HG02840 (cell line): ENCODE measurements around the gene EDN3.

Experiments used
- ATAC-seq: cut with Tn5 transposase; IDR thresholded peaks from one replicate; pipeline ENCODE4 v1.9.1; 2021; ENCODE audit warnings: mild to moderate bottlenecking, moderate library complexity, moderate number of reproducible peaks; ENCODE audit not compliant: unreplicated experiment, low FRiP score

Gene EDN3

DNA sequence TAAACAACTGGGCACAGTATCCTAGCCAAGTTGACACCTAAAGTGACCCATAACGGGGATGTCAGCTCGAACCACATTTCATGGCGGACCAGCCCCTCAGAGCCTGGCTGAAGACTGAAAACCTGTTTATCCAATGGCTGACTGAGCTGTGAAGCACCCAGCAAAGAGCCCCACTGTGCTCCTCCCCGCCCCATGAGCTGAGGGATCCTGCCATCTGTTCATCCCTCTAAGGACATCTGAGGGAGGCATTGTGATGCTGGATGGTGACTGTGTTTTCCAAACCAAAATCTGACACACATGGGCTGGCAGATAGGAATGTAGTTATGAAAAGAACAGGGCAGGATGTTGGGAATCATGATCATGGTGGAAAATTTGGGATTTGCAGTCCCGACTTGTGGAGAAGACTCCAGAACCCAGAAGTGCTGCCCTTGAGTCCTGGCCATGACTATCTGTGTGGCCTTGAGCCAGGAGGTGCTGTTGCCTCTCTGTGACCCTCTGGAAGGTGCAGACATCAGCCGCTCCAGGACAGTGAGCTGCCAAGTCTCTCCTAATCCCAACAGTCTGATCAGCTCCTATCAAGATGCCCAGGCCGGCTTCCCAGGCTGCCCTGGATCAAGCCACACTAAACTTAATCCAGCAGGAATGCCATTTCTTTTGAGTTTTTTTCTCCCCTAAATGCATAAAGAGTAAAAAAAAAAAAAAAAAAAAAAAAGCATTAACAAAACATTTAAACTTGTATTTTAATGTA, 5.7 kb downstream of the EDN3 start:
- ATAC-seq = no peak

DNA sequence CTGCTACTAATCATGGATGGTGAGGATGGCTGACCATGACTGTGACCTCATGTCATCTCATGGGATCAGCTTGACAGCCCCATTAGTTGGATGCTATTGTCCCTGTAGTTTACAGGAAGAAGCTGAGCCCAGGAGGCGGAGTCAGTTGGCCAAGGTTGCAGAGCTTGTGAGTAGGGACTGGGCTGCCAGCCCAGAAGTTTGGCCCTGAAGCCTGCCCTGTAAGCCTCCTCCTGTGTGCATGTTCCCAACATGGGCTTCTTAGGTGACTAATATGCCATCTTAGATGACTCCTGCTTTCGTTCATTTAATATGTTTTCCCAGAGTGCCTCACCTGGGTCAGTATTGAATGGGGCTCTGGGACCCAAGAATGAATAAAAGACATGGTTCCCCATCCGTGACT, 6.9 kb downstream of the EDN3 start:
- ATAC-seq = no peak

DNA sequence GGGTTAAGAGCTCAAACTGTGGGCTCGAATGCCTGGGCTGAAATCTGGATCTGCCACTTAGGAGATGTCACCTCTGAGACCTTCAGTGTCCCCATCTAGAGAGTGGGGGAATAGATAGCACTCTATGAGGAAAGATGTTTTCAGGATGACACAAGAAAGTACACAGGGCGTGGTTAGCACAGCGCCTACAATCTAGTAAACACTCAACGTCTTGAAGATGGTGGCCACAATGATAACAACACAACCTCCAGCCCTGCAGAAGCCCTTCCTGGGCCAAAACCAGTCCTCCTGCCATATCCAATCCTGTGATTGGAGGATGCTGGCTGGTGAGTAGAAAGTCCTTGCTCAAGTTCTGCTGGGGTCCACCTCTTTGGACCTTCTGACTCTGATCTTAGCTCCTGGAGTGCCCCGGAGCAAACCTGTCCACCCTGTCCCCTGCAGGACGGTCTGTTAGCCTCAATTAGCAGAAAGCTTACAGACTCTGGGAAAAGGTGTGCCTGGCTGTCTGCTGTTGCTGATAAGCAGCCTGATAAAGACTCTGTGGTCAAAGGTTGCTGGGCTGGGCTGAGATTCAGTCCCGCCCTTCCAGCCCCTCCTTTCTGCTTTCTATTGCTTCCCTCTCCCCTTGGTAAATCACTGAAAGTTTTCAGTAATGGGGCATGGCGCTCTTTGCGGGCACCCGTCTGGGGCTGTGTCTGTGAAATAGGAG, 8.2 kb downstream of the EDN3 start:
- ATAC-seq = no peak

DNA sequence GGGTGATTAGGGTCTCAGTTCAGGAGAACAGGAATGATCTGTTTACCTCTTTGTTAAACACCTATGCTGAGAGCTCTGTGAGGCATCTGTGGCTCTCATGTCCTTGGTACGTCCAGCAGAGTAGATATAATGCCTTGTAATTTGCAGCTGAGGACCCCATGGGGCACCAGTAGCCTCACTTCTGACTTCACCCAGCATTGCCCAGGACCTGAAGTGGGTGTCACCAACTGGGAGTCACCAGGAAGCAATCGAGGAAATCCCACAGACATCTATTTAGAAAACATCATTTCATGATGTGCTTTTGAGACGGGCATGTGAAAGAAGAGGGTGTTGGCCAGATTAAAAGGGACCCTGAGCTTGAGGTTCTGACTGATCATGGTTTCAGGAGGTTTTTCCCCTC, 8.8 kb downstream of the EDN3 start:
- ATAC-seq = no peak

DNA sequence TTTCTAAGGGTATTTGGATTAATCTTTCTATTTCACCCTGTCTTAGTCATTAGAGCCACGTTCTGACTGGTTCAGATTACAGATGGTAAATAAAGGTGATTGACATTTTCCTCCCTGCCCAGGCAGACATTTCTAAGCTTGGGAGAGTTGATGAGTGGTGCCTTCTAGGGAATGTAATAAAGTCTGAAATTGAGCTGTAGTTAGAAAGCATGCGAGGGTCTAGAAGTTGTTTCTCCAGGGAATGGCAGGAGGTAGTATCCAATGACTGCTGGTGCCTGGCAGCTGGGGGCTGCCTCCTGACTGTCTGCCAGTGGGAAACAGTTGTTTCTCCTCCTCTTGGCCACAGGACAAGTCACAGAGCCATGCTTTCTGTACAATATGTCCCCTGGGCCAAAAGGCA, 14.6 kb downstream of the EDN3 start:
- ATAC-seq = no peak

DNA sequence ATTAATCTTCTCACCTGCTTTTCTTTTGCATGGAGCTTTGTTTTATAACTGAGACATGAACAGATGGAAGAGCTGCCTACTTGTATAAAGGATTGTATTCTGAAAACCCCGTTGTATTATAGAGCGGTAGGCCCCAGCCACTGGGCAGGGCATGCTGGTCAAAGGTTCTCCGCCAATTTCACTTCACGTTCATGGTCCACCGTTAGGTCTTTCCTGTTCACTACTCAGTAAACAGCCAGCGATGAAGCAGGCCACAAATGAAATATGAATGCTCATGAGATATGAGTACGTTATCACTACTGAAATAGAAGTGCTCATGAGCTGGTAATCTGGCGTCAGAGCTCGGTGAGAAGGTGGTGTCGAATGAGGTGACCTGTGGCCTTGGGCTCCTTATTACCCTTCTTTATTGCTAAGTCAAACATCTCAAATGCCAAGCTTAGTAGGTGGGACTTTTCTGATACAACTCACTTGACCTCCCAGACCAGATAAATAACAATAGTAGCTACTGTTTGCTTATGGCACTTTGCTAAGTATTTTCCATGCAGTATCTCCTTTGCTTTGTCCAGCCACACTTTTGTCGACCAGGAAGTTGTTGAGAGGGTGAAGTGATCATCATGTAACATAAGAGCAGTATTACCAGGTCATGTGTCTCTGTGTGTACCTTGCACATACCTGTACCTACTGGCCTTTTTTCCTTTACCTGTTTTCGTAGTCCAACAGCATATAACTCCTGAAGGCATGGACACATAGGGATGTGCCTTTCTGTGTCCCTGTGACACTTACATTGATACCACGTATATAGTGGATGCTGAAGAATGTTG, 16.7 kb downstream of the EDN3 start:
- ATAC-seq = no peak

DNA sequence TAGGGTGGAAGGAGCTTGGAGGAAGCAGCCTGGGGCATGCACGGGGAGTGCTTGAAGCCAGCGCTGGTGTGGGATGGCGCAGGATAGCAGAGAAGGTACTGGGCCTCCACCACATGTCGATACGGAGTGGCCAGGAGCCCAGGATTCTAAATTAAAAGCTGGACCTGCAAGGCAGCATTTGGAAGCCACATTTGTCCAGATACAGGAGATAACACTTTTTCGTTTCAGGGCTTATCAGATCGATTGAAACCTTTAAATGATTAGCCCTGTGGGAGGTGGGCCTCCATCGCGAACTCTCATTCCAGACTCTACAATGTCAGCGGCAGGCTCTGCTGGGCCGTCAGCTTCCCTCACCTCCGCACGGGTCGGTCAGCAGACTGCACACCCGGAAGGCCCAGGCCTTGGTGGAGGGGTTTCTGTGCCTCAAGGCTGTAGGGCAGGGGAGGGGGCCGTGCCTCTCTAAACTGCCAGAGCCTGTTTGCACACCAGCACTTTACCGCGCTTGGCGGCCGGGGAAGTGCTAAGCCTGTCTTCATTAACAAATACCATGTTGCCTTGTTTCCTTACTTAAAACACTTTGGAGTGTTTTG, 17.9 kb downstream of the EDN3 start:
- no peak for ATAC-seq

DNA sequence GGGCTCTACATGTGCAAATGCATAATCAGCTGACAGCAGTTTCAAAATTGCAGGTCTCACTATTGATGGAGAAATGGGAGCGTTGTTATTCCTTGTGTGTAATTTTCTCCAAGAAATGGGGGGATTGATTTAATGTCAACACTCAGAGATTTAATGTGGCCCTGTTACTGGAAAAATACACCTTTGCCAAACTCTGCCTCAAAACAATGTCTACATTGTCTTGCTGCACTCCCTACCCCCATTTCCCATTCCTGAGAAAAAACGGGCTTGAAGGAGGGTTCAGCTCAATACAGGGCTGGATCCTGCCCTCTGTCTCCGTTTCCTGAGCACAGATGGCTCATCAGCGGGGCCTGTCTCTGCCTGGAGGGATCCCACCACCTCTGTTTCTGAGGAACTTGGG, 18.4 kb downstream of the EDN3 start:
- ATAC-seq = no peak

DNA sequence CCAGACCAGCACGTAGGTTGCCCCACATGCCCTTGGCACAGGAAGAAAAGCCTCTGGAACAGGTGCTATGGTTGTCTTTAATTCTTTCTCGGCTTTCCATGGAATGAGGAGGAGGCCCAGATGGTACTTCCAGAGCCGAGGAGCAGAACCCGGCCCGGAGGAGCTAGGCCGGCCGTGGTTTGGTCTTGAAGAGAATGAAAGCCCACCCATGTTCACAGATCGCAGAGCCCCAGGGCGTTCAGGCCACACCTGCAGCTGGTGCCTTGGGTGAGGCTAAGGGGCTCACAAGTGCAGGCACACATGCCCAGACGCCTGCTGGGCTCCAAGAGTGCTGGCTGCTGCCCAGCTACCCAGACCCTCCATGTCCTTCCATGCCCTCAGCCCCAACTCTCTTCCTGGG, 20.0 kb downstream of the EDN3 start:
- ATAC-seq = no peak

DNA sequence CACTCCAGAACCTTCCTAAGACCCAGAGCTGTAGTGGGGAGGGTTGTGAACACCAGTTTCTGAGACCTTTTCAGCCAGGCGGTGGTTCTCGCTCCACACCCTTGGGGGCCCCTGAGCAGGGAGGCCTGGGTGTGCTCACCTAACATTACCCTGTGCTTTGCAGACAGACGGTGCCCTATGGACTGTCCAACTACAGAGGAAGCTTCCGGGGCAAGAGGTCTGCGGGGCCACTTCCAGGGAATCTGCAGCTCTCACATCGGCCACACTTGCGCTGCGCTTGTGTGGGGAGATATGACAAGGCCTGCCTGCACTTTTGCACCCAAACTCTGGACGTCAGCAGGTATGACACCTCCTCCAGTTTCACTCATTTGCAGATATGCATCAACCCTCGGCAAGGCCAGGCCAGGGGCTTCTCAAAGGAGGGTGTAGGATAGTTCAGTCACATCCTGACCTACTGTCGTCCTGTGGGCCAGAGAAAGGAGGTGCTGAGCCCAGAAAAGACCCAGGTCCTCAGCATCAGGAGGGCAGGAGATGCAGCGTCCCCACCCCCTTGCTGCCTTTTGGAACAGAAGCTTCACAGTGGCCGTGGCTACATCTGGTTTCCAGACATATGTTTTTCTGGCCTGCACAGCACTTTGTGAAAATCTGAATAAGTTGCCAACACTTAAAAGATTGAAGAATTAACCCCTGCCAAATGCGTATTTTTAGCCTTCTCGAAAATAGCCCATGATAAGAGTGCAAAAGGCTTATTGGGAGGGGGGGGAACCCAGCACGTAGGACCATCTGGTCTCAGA, 20.6 kb downstream of the EDN3 start:
- no peak for ATAC-seq

DNA sequence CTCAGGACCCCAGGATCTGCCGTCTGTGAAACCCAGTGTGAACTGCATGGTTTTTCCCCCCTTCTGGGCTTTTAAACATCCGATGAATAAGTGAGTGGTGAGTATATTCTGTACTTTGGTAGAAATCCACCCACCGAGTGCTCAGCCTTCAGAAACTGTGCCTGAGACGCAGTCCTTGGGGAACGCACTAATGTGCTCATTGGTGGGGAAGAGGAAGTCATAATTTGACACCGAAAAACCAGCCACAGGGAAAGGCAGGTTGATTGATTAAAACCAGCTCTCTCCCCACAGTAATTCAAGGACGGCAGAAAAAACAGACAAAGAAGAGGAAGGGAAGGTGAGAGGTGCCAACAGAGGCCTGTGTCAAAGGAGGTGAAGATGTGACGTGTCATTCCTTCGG, 21.7 kb downstream of the EDN3 start:
- ATAC-seq = no peak

DNA sequence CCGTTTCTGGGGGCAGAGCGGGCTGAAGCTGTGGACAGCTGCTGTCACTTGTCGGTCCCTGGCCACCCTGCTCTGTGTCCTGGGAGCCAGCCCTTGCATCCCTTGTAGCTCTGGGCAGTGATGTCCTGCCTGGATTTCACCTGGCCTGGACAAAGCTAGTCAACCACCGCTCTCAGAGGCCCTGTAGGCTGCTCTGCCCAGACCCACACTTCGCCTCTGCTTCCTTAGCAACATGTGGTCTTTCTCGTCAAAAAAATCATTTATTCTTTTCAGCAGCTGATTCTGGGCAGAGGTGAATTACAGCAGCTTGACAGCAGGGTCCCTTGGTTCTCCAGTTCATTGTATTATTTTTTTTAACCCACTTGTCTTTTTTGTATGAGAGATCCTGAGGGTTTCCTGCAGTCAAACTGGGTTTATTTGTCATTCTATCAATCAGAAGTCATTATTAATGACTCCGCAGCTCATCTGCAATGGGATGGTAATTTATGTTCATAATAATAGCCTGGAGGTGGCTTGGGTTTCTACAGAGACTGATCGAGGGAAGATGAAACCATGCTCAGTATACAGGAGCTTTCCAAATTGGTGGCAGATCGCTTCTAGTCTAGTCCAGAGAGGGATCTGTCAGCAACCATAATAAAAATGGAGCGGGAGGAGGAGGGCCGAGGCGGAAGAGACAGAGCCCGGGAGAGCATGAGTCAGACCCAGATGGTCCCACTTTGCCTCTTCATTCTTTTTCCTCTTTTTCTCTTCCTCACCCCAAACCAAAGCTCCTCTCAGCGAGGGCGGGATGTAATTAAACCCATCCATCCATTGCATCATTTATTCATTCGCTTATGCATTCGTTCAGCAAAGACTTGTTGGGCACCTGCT, 22.4 kb downstream of the EDN3 start:
- ATAC-seq = no peak

DNA sequence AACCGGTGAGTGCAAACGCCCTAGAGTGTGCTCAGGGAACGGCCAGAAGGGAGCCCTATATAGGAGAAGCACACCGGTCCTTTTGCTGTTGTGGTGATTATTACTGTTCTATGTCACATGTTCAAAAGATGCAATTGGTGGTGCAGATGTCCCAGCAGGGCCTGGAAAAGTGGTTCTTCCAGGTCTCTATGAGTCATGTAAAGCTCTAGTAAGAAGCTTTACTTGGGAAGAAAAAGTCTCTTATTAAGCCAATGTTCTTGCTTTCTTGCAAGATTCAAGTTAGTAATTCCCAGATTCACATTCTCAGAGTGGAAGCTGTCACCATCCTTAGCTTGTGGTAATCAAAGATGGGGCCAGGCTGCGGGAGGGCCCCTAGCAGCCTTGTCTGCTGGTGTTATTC, 23.3 kb downstream of the EDN3 start:
- no peak for ATAC-seq

DNA sequence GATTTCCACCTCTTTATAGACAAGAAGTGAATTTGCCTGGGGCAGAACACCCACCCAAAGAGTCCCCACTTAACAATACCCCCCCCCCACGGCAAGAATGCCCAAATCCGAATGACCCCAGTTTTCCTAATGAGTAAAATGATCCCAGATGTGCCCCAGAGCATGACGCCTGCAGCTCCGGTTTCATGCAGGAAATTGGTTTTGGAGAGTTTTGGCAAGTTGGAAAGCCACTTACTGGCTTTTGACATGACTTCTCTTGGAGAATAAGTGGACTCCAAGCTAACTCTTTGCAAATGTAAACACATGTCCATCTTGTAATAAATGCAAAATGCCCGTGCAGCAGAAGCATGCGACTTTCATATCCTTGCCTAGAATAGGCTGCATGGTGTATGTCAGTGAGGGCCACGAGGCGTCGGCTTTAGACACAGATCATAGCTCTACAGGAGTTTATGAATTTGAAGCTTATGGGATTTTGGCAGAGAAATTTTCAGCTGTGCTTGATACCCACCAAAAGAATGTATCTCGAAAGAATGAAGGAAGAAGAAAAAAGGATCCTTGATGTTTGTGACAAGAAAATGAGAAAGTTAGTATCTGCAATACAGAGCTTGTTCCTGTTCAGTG, 24.2 kb downstream of the EDN3 start:
- no peak for ATAC-seq

DNA sequence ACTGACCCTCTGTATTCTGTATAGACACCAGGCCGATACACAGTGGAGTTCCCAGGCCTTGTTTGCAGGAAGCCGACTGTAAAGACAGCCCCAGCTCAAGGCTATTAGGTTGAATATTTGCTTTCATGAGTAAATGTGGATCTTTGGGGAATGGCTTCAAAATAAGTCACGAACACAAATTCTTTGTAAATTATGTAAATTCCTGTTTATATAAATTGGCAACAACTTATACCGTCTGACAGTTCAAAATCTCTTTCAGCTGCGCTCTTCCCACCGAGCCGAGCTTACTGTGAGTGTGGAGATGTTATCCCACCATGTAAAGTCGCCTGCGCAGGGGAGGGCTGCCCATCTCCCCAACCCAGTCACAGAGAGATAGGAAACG, 24.7 kb downstream of the EDN3 start:
- ATAC-seq = no peak

DNA sequence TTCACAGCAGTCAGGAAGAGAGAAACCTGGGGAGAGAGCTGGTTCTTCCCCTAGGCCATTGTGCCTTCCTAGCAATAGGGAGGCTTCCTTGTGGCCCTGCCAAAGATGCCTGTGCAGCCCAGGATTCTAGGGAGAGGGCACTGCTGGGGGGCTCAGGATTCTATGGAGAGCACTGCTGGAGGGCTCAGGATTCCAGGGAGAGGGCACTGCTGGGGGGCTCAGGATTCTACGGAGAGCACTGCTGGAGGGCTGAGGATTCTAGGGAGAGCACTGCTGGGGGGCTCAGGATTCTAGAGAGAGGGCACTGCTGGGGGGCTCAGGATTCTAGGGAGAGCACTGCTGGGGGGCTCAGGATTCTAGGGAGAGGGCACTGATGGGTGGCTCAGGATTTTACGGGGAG, 25.8 kb downstream of the EDN3 start:
- ATAC-seq = no peak

DNA sequence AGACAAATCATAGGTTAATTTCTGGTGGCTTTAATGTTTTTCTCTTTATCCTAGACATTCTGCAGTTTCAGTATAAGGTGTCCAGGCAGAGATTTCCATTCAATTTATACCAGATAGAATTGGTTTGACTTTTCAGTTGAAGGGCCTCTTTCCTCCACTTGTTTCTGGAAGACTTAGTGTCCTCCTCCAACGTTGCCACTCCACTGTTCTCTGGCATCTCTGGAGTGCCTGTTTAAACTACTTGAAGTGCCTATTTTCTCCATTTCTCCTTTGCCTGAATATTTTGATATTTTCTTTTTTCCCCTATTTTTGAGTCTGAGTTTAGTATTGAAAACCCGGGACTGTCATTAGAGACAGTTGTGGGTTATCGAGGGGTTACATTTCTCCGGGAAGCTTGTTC, 27.7 kb downstream of the EDN3 start:
- no peak for ATAC-seq

DNA sequence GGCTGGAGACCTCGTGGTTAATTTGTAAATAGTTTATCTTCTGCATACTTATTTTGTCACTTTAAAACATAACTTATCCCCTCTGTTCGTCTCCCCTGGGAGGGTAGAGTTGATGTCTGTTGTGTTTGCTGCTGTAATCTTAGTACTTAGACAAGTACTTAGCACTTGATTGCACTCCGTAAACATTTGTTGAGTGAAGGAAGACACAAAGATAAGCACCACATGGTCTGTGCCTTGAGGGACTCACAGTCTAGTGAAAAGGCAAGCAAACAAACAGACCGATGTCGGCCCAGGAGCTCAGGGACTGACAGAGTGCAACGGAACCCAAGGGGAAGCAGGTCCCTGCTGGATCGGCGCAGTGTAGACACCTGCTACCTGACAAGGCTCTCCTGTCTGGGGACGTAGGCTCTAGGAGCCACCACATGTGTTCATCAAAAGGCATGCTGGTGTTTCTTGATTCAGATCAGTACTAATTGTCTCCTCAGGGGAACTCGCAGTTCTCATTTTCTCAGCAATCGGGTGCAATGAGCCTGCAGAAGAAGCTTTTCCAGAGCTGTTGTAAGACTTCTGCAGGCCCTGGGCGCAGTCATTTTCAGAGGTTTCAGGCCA, 31.4 kb downstream of the EDN3 start:
- ATAC-seq = no peak
